Fibroblast of lung (primary cell): ENCODE data around the gene CCAR1.

Experiments
- EZH2 ChIP-seq: IDR thresholded peaks from 2 replicates; pipeline ENCODE4 v1.5.1; 2012; ENCODE audit warnings: low read length, control low read depth, mild to moderate bottlenecking; ENCODE audit errors: missing control alignments
- TF ChIP-seq, protein P1 (sequence below), 2 donors: IDR thresholded peaks in 1 of 2; conservative IDR thresholded peaks in 1 of 2; 1 replicate in 1 of 2; 2 replicates in 1 of 2; pipeline ENCODE4 v1.5.1; 2011 to 2012; ENCODE audit warnings: low read length in 2 of 2, control low read depth in 1 of 2, inconsistent platforms in 1 of 2, low read depth in 1 of 2, mild to moderate bottlenecking in 1 of 2

DNA sequence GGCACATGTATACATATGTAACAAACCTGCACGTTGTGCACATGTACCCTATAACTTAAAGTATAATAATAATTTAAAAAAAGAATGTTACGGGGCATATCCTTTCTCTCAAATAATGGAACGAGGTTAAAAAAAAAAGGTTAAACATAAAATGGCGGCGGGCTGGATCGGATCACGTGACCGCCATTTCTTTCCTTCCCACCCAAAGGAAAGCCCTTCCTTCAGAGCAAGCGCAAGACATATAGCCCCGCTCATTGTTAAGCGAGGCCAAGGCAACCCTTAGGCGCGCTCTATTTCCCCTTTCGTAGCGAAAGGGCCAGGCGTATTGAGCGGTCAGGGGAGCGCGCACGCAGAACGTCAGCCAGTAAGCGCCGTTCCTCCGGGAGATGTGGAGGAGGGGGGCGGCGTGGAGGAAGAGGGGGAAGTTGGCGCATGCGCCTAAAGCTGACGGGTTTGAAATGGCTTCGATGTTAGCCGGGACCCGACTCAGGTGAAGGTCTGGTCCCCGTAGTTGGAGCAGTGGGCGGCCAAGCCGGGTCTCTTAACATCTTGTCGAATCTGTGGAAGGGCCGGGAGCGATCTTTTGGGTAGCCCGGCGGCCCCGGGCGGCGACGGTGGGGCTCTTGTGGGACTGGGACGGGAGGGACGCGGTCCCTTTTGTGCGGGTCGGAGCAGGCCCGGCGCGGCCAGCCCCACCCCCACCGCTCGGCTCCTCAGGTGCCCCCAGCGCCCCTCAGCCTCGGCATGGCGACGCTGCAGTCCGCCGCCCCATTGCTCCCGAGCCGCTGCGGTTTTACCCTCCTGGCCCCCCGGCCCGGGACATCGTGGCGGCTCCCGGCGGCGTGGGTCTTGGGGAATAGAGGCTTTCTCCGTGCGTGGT, at the start of gene CCAR1:
- TF ChIP-seq, protein P1, sequence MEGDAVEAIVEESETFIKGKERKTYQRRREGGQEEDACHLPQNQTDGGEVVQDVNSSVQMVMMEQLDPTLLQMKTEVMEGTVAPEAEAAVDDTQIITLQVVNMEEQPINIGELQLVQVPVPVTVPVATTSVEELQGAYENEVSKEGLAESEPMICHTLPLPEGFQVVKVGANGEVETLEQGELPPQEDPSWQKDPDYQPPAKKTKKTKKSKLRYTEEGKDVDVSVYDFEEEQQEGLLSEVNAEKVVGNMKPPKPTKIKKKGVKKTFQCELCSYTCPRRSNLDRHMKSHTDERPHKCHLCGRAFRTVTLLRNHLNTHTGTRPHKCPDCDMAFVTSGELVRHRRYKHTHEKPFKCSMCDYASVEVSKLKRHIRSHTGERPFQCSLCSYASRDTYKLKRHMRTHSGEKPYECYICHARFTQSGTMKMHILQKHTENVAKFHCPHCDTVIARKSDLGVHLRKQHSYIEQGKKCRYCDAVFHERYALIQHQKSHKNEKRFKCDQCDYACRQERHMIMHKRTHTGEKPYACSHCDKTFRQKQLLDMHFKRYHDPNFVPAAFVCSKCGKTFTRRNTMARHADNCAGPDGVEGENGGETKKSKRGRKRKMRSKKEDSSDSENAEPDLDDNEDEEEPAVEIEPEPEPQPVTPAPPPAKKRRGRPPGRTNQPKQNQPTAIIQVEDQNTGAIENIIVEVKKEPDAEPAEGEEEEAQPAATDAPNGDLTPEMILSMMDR (conservative IDR thresholded peaks at IDR 0.05 in 1 of 2, IDR thresholded peaks at IDR 0.05 in 1 of 2; ENCODE audit: low read depth in 1 of 2, low read length in 2 of 2) = no peak
- no peak for TF ChIP-seq EZH2
